T-cell (primary cell): Measurements from ENCODE around the gene DOK3. TPM values are rescaled to one million over a fixed set of nuclear protein-coding genes. Genes with fewer than 3 reads are reported as not detected.

Experiments
- ATAC-seq, 4 experiments: fragments of 200-7000 bp in 3 of 4; fragments of 150-1000 bp in 1 of 4; cut with Tn5 transposase; replicated peaks in 1 of 4; 1 replicate in 3 of 4; 2 replicates in 1 of 4; pipeline ENCODE4 v1.10.0; 2021; ENCODE audit warnings: moderate library complexity in 3 of 4, mild to moderate bottlenecking in 2 of 4, moderate number of reproducible peaks in 1 of 4
- CTCF ChIA-PET, 2 donors: fragments of 300-600 bp; sonication (Branson Sonifier 250); formaldehyde crosslinking; loops; one replicate each; lab custom pipeline; 2022; ENCODE audit warnings: antibody characterized with exemption in 2 of 2; lab: Charles Lee
- POLR2A ChIA-PET, 2 donors: fragments of 300-600 bp; sonication (Branson Sonifier 250); formaldehyde crosslinking; loops; one replicate each; lab custom pipeline; 2022; ENCODE audit warnings: antibody characterized with exemption in 2 of 2; lab: Charles Lee
- DNase-seq, 35 experiments: peaks; one replicate each; pipeline versions ENCODE4 v3.0.0 to v3.0.0-alpha.2; 2013 to 2023
- H3K27ac ChIP-seq: one replicate; pipeline ENCODE4 v1.5.1; 2013; ENCODE audit warnings: low read length
- H3K27me3 ChIP-seq, 2 experiments: replicated peaks in 1 of 2; 1 replicate in 1 of 2; 2 replicates in 1 of 2; pipeline versions ENCODE4 v1.6.1 to v1.7.0; 2013; ENCODE audit warnings: low read length in 1 of 2, mixed read lengths in 1 of 2; ENCODE audit not compliant: control insufficient read depth in 2 of 2, insufficient read depth in 2 of 2; ENCODE audit errors: extremely low read depth in 1 of 2
- H3K36me3 ChIP-seq, 2 donors: 1 replicate in 1 of 2; 2 replicates in 1 of 2; pipeline versions ENCODE4 v1.6.1 to v1.7.0; 2013; ENCODE audit warnings: low read length in 1 of 2; ENCODE audit not compliant: control insufficient read depth in 2 of 2, insufficient read depth in 1 of 2; ENCODE audit errors: extremely low read depth in 1 of 2
- H3K4me1 ChIP-seq, 2 experiments: 1 replicate in 1 of 2; 2 replicates in 1 of 2; pipeline versions ENCODE4 v1.6.1 to v1.7.0; 2013; ENCODE audit warnings: low read length in 2 of 2, mixed read lengths in 1 of 2; ENCODE audit not compliant: insufficient read depth in 2 of 2, control insufficient read depth in 1 of 2; ENCODE audit errors: extremely low read depth in 1 of 2
- H3K4me3 ChIP-seq, 2 donors: 1 replicate in 1 of 2; 2 replicates in 1 of 2; pipeline versions ENCODE4 v1.5.1 to v1.7.0; 2013; ENCODE audit warnings: mild to moderate bottlenecking in 2 of 2, low read length in 1 of 2, moderate library complexity in 1 of 2; ENCODE audit not compliant: control insufficient read depth in 1 of 2; ENCODE audit errors: extremely low read depth in 1 of 2
- H3K9me3 ChIP-seq: 2 replicates; pipeline ENCODE4 v1.7.0; 2013
- H3K27ac Mint-ChIP-seq, 2 donors: one replicate each; pipeline ENCODE4 v1.8.0; 2020 to 2021; ENCODE audit warnings: mild to moderate bottlenecking in 2 of 2, mixed read lengths in 2 of 2
- H3K27me3 Mint-ChIP-seq, 2 donors: one replicate each; pipeline ENCODE4 v1.8.0; 2021 to 2022; ENCODE audit warnings: mixed read lengths in 2 of 2
- H3K36me3 Mint-ChIP-seq: one replicate; pipeline ENCODE4 v1.8.0; 2021; ENCODE audit warnings: mixed read lengths
- H3K4me1 Mint-ChIP-seq, 3 donors: one replicate each; pipeline ENCODE4 v1.8.0; 2020 to 2022; ENCODE audit warnings: mixed read lengths in 3 of 3, mild to moderate bottlenecking in 1 of 3
- H3K4me3 Mint-ChIP-seq, 3 donors: one replicate each; pipeline ENCODE4 v1.8.0; 2020 to 2022; ENCODE audit warnings: mild to moderate bottlenecking in 3 of 3, mixed read lengths in 3 of 3, moderate library complexity in 3 of 3
- H3K9me3 Mint-ChIP-seq, 3 donors: one replicate each; pipeline ENCODE4 v1.8.0; 2020 to 2022; ENCODE audit warnings: mixed read lengths in 3 of 3
- WGBS: methylation state at CpG from one replicate; pipeline ENCODE4 v1.1.5; 2013; ENCODE audit warnings: missing lambda C conversion rate; ENCODE audit not compliant: insufficient coverage; 5-methylcytosine and 5-hydroxymethylcytosine counted together
- total RNA-seq, 35 experiments: library from RNA in 6 of 35; stranded (reverse) in 6 of 35; fragments of 120-200 nt in 1 of 35; gene quantifications; one replicate each; pipeline versions ENCODE4 v1.2.1 to v1.2.4 and lab custom pipeline; 2013 to 2026

Gene DOK3
- total RNA-seq, 5 donors from 2014 or later (not counting 1 experiment from before 2014, with no cell fraction given): 1.1 to 5.8 (median 4.3) TPM

DNA sequence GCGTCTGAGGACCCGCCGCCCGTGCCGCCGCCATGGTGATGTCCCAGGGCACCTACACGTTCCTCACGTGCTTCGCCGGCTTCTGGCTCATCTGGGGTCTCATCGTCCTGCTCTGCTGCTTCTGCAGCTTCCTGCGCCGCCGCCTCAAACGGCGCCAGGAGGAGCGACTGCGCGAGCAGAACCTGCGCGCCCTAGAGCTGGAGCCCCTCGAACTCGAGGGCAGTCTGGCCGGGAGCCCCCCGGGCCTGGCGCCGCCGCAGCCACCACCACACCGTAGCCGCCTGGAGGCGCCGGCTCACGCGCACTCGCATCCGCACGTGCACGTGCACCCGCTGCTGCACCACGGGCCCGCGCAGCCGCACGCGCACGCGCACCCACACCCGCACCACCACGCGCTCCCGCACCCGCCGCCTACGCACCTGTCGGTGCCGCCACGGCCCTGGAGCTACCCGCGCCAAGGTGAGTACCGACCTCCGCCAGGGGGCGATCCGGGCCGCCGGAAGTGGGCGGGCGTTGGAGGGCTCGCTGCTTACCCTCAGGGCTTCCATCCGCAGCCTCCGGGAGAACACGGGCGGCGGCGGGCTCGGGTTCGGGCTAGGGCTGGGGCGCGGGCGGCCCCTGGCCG is 54.5 kb downstream of the DOK3 start:
- under 1% methylated on average over 80 of the region's 80 CpGs for WGBS
- ATAC-seq (peak; percentile 70 to 71 (median 70)), DNase-seq (peak; percentile 82 to 96 (median 91))
- ChIA-PET CTCF (interaction anchor here (0.6 to 6.4 kb wide), 18 partner anchors 9 to 145 kb away, joined by 3 to 94 read pairs (median 6); partner anchors contain the start of genes GRK6 (in 1 of the 2), LMAN2 (in 1 of the 2), PDLIM7 (in 1 of the 2) and PRR7 (in 1 of the 2)), POLR2A (interaction anchor here (0.7 to 2.1 kb wide), 7 partner anchors 9 to 65 kb away, joined by 3 to 7 read pairs (median 4); no protein-coding TSS in a partner anchor)
- Histone ChIP-seq H3K36me3 (peaks cover 0 to 3% of the 10 kb centered on the region in 2 donors), H3K4me1 (peaks cover 0 to 43% of the 10 kb centered on the region in 2 experiments), H3K27me3 (peaks cover 0 to 3% of the 10 kb centered on the region in 2 experiments), H3K4me3 (peak overlapping the region; percentile 68 to 78), H3K9me3 (no peaks in the 10 kb centered on the region), H3K27ac (peak overlapping the region; percentile 97)
- H3K4me3 Mint-ChIP-seq: peak overlapping the region; percentile 81 to 85 (median 82)
- no peaks in the 10 kb centered on the region for H3K36me3 Mint-ChIP-seq
- no peaks in the 10 kb centered on the region for H3K9me3 Mint-ChIP-seq
- H3K27me3 Mint-ChIP-seq: no peaks in the 10 kb centered on the region
- H3K4me1 Mint-ChIP-seq: peaks cover 23 to 32% (median 28%) of the 10 kb centered on the region in 3 donors
- no peak overlapping the region for H3K27ac Mint-ChIP-seq

GRCh38 chr5:177454397-177455035 is 55.1 kb downstream of the DOK3 start:
- Histone ChIP-seq H3K27me3 (peaks cover 0 to 4% of the 10 kb centered on the region in 2 experiments), H3K27ac (peak overlapping the region; percentile 97), H3K4me1 (peaks cover 0 to 49% of the 10 kb centered on the region in 2 experiments), H3K9me3 (no peaks in the 10 kb centered on the region), H3K4me3 (peak overlapping the region; percentile 49 to 68), H3K36me3 (peaks cover 0 to 3% of the 10 kb centered on the region in 2 donors)
- Mint-ChIP-seq H3K9me3 (no peaks in the 10 kb centered on the region), H3K4me3 (peak overlapping the region; percentile 81 to 85 (median 82)), H3K36me3 (no peaks in the 10 kb centered on the region), H3K27ac (peak overlapping the region in 1 of 2 donors; percentile 58), H3K4me1 (peaks cover 23 to 32% (median 28%) of the 10 kb centered on the region in 3 donors), H3K27me3 (no peaks in the 10 kb centered on the region)
- peak; percentile 51 to 64 (median 56) for ATAC-seq
- POLR2A ChIA-PET: interaction anchor here (0.7 to 2.1 kb wide), 7 partner anchors 9 to 64 kb away, joined by 3 to 5 read pairs (median 3); partner anchors contain the start of gene GRK6 (in 1 of the 2)
- peak; percentile 84 to 97 (median 92) for DNase-seq
- CTCF ChIA-PET: interaction anchor here (1.1 to 6.4 kb wide), 15 partner anchors 9 to 144 kb away, joined by 3 to 94 read pairs (median 10); partner anchors contain the start of genes GRK6 (in 1 of the 2), LMAN2 (in 1 of the 2) and PRR7 (in 1 of the 2)
- under 1% methylated on average over 84 of the region's 84 CpGs for WGBS

GRCh38 chr5:177453852-177454396 is 55.7 kb downstream of the DOK3 start:
- Histone ChIP-seq H3K4me3 (peak overlapping the region; percentile 39 to 49), H3K27ac (peak overlapping the region; percentile 57), H3K9me3 (no peaks in the 10 kb centered on the region), H3K27me3 (peaks cover 0 to 4% of the 10 kb centered on the region in 2 experiments), H3K4me1 (peaks cover 0 to 53% of the 10 kb centered on the region in 2 experiments), H3K36me3 (peaks cover 0 to 3% of the 10 kb centered on the region in 2 donors)
- peak overlapping the region; percentile 58 to 72 for H3K27ac Mint-ChIP-seq
- H3K27me3 Mint-ChIP-seq: no peaks in the 10 kb centered on the region
- peaks cover 23 to 32% (median 28%) of the 10 kb centered on the region in 3 donors for H3K4me1 Mint-ChIP-seq
- H3K36me3 Mint-ChIP-seq: no peaks in the 10 kb centered on the region
- POLR2A ChIA-PET: interaction anchor here in 1 of 2 donors (0.7 to 1.9 kb wide), 3 partner anchors 8 to 51 kb away, joined by 3 to 4 read pairs (median 3); partner anchors contain the start of gene GRK6
- H3K4me3 Mint-ChIP-seq: peak overlapping the region; percentile 64 to 81 (median 79)
- H3K9me3 Mint-ChIP-seq: no peaks in the 10 kb centered on the region
- DNase-seq: peak in 1 of 35 experiments; percentile 47
- ATAC-seq: peak in 1 of 4 experiments; percentile 0
- CTCF ChIA-PET: interaction anchor here (0.6 to 6.4 kb wide), 7 partner anchors 24 to 452 kb away, joined by 7 to 94 read pairs (median 12); partner anchors contain the start of gene GRK6 (in 1 of the 2)
- 10% methylated on average over 25 of the region's 31 CpGs for WGBS

- peaks cover 0 to 4% of the 10 kb centered on the region in 2 experiments for H3K27me3 ChIP-seq
- H3K4me1 ChIP-seq: peaks cover 0 to 62% of the 10 kb centered on the region in 2 experiments
- no peaks in the 10 kb centered on the region for H3K27me3 Mint-ChIP-seq
- H3K27ac Mint-ChIP-seq: no peak overlapping the region
- peaks cover 32 to 41% (median 37%) of the 10 kb centered on the region in 3 donors for H3K4me1 Mint-ChIP-seq
- 89% methylated on average over 11 of the region's 17 CpGs for WGBS
- ATAC-seq (no peak), DNase-seq (no peak)
- H3K9me3 ChIP-seq: no peaks in the 10 kb centered on the region
- POLR2A ChIA-PET: interaction anchor here (0.6 to 1.1 kb wide), 3 partner anchors 9 to 44 kb away, joined by 3 to 4 read pairs (median 3); no protein-coding TSS in a partner anchor
- no peak overlapping the region for H3K27ac ChIP-seq
- CTCF ChIA-PET: interaction anchor here (0.6 to 6.4 kb wide), 5 partner anchors 49 to 451 kb away, joined by 5 to 94 read pairs (median 10); no protein-coding TSS in a partner anchor
- peak overlapping the region in 2 of 3 donors; percentile 55 to 81 for H3K4me3 Mint-ChIP-seq
- H3K4me3 ChIP-seq: no peak overlapping the region
- no peaks in the 10 kb centered on the region for H3K9me3 Mint-ChIP-seq
- H3K36me3 Mint-ChIP-seq: no peaks in the 10 kb centered on the region
- H3K36me3 ChIP-seq: peaks cover 0 to 3% of the 10 kb centered on the region in 2 donors
These were observed 56.7 kb downstream of the DOK3 start for GRCh38 chr5:177452688-177453638.
